NB4 (cell line): ENCODE results near the gene SOX8.
A peak's percentile ranks its signal among the peaks of the same experiment; 100 is the strongest.

Source experiments
- DNase-seq: peaks from one replicate; pipeline ENCODE4 v3.0.0; 2010; ENCODE audit warnings: low read depth
- H3K4me3 ChIP-seq: one replicate; pipeline ENCODE4 v1.5.1; 2011; ENCODE audit warnings: mild to moderate bottlenecking, low read depth, low read length, moderate library complexity
- CTCF ChIP-seq: IDR thresholded peaks from one replicate; pipeline ENCODE4 v1.5.1; 2012; ENCODE audit warnings: low read depth, low read length
- MAX ChIP-seq: IDR thresholded peaks from 2 replicates; pipeline ENCODE4 v1.6.1; 2011; ENCODE audit warnings: low read depth, low read length
- MYC ChIP-seq: IDR thresholded peaks from 2 replicates; pipeline ENCODE4 v1.6.1; 2011; ENCODE audit warnings: low read depth, low read length
- POLR2A ChIP-seq: IDR thresholded peaks from 2 replicates; pipeline ENCODE4 v1.6.1; 2011; ENCODE audit warnings: mild to moderate bottlenecking; ENCODE audit not compliant: insufficient read length; ENCODE audit errors: extremely low read depth

SOX8 gene

GRCh38 chr16:1002399-1003166 lies 21.0 kb downstream of the SOX8 start:
- DNase-seq, result peak; percentile 61
- TF ChIP-seq MYC, result no peak
- no peak for TF ChIP-seq CTCF
- 0 out of 2 replicates have a peak, but pooled peaks have one; percentile 15 for TF ChIP-seq MAX
- no peak overlapping the region for H3K4me3 ChIP-seq

GRCh38 chr16:1003391-1004347 lies 22.1 kb downstream of the SOX8 start:
- no peak overlapping the region for H3K4me3 ChIP-seq
- no peak for TF ChIP-seq POLR2A
- no peak for TF ChIP-seq MAX
- TF ChIP-seq MYC, result no peak
- TF ChIP-seq CTCF, result no peak
- DNase-seq, result no peak

- TF ChIP-seq MYC (no peak), MAX (no peak), CTCF (no peak), POLR2A (no peak)
- H3K4me3 ChIP-seq, result no peak overlapping the region
Observed at GRCh38 chr16:1005286-1005685, 23.7 kb downstream of the SOX8 start.

GRCh38 chr16:1006781-1007180 lies 25.2 kb downstream of the SOX8 start:
- TF ChIP-seq POLR2A (no peak), MYC (no peak)
- DNase-seq, result no peak
- no peak overlapping the region for H3K4me3 ChIP-seq

More at GRCh38 chr16:1005286-1005685, 23.7 kb downstream of the SOX8 start:
- no peak for DNase-seq

- no peak overlapping the region for H3K4me3 ChIP-seq
- TF ChIP-seq POLR2A, result no peak
- TF ChIP-seq MAX, result no peak
- TF ChIP-seq MYC, result no peak
- TF ChIP-seq CTCF, result no peak
- DNase-seq, result no peak
Observed at GRCh38 chr16:1007284-1007850, 25.8 kb downstream of the SOX8 start.

- no peak for DNase-seq
- no peak for TF ChIP-seq POLR2A
- no peak for TF ChIP-seq MAX
- TF ChIP-seq MYC, result no peak
- no peak for TF ChIP-seq CTCF
Observed at GRCh38 chr16:1008085-1008484, 26.5 kb downstream of the SOX8 start.

More at GRCh38 chr16:1008085-1008484, 26.5 kb downstream of the SOX8 start:
- H3K4me3 ChIP-seq, result no peak overlapping the region
